Stimulated activated CD8-positive, alpha-beta memory T cell treated with anti-CD3 and anti-CD28 coated beads, Interleukin-2, amount 100 ng/mL, for 1 hour (primary cell): ENCODE results near the gene KDM2B.
"Not testable (repeated sequence)": the region's sequence is repeated elsewhere in the genome, so short reads cannot be mapped to it uniquely, and the experiment has no call there.

Experiments
- DNase-seq, 2 donors: peaks; one replicate each; pipeline ENCODE4 v3.0.0-alpha.2; 2020; ENCODE audit warnings: low read depth in 2 of 2

KDM2B gene

DNA sequence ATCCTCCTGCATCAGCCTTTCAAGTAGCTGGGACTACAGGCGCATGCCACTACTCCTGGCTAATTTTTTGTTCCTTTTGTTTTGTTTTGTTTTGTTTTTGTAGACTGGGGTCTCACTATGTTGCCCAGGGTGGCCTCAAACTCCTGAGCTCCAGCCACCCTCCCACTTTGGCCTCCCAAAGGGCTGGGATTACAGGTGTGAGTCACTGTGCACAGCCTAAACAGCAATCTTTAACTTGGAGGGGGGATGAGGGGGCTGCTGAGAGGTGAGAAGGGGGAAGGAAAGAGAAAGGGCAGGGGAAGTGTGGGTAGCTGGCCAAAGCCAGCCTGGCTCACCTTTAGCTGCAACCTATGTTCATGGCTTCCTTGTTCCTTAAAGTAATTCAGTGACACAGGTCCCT is 77.4 kb downstream of the KDM2B start:
- DNase-seq = no peak

DNA sequence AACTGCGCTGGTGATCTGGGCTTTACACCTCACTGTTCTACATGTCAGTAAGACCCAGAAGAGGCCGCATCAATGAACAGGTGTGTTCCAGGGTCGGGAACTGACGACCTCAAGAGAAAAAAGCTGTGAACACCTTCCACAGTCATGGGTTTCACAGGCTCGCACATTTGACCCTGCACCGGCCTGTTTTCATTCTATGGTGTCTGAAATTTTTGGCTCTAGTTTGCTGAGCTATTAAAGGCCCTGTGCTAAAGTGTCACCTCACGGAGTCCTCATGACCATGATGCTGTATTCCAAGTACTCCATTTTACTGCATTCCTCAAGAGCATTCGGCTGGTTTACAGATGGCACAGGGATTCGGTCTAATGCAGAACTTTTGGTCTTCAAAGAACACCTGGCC is 78.9 kb downstream of the KDM2B start:
- DNase-seq = no peak

DNA sequence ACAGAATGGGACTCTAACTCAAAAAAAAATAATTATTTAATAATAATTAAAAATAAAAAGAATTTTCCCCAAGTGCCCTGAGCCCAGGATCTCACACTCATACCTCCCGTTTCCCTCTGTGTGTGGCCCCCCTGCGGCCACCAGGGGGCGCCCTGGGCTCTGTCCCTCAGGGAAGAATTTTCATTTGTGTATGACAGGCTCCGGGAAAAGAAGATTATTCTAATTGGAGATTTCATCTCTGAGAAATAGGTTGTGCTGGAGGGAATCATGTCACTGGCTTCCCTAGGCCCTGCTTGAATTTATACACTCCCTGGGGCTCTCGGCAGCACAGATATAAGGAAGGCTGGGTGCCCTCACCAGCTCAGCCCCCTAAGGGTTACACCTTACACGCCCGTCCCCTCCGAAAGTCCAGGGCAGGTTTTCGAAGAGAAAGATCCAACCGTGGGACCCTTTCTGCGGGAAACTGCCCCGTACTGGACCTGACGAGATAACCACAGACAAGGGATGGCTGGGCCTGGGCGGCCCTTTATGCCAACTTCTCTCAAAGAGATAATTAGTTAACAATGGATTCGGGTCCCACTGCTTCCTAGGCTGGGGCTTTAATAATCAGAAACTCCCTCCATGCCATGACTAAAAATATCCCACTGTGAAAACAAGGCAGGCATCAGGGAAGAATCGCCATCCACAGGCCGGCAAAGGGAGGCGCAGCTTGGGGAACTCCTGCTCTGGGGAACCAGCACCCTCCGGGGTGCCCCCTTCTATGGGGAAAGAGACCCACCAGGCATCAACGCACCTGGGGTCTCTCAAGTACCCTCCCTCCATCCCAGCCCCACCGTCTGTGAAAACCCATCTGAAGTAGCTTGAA is 80.7 kb downstream of the KDM2B start:
- peak; percentile 48 to 59 for DNase-seq

DNA sequence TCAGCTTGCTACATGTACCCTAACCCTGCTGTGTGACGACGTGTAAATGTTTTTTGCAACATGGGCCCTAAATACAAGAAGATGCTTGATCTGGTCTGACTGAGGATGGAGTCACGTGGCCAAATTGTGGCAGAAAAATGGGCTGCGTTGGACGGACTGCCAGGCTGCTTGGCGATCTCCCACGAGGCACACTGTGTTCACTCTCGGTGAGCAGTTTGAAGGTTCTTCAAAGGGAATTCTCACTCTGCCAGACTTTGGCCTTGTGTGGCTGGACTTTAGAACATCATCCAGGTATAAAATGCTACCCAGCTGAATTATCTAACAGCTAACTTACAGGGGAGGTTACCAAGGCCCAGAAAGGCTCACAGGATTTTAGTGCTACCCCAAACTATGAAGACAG is 85.1 kb downstream of the KDM2B start:
- DNase-seq = no peak

DNA sequence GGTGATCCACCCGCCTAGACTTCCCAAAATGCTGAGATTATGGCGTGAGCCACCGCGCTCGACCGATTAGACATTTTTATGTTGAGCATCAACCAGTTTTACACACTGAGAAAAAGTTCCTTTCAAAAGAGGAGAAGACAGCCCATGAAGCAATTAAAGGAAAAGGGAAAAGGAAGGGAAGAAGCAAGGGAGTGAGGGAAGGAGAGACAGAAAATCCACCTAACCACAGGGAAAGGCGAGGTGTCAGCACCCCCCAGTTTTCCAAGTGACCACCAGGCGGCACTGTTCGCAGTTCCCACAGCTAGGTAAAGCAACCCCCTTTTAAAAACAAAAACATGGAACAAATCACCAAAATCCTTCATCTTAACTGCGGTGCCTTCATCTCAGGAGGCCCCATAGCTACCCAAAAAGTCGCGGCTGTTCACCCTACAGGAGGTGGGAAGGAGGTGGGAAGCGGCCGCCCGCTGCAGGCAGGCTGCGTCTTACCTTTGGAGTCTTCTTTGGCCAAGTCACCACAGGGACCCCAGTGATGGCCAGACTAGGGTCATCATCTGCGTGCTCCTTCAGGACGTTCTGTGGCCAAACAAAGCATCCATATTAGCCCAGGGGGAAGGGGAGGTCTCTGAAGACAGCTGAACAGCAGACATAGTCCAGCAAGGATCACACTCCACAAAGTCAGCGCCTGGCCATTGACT is 86.6 kb downstream of the KDM2B start:
- peak; percentile 19 to 44 for DNase-seq

DNA sequence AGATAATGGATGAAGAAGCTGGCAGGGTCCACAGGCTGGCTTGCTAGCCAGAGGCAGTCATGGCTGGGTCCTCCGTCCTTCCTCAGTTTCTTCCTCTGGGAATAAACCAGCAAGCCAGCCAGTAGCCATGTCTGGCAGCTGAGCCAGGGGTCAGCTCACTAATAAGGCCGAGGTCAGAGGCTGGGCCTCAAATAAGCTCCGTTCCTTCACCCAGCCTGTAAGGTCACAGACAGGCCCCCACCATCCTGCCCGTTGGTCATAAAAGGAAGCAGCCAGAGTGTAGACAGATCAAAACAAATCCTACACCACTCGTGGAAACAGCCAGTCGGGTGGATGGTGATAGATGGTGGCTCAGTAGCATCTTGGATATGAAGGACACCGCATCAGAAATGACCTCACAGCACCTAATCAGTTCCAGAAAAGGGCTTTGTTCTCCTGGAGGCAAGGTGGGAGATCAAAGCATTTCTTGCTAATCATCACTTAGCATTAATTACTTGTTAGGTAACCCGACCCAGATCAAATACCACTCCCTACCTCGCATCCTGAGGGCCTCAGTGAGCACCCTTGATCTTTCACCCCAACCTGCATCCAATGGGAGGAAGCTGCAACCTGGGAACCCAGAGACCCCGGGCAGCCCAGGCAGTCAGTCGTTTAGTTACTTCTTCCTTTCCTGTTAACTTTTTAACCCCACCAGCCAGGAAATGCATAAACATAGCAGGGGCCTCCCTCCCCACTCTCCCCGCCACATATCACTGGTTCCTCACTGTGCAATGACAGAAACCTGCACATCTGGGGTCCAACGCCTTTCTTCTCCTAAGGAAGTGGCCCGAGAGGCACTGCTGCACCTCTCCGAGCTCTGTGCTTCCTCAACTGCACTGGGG is 90.2 kb downstream of the KDM2B start:
- DNase-seq = no peak

DNA sequence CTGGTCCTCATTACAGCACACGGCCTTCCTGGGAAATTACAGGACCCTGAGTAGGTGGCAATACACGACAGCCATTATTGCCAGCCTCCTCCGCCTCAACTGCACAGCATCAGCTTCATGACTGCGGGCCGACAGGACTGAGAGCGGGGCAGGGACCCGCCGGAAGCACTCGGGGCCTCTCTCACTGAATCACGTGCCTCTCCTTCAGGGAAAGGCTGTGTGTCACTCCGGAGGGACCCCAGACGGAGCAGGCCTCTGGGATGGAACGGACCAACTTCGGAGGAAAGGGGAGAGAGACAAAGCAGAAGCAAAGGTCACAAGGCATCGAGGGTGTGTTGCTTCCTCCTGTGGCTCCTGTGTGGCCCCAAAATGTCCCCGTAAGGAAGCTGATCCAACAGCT is 90.9 kb downstream of the KDM2B start:
- DNase-seq = no peak

DNA sequence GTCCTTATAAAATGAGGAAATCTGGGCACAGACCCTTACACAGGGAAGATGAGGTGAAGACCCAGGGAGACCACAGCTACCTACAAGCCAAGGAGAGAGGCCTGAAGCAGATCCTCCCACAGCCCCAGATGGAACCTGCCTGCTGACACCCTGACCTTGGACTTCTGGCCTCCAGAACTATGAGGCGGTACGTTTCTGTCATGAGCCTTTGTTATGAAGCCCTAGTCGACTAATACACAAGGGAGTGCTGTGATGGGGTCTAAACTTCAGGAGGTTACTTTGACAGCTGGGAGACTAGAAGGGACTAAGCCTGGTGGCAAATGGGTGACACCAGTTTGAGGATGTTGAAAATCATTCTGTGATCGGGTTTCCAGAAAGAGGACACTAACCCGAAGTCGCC is 95.9 kb downstream of the KDM2B start:
- DNase-seq = no peak

DNA sequence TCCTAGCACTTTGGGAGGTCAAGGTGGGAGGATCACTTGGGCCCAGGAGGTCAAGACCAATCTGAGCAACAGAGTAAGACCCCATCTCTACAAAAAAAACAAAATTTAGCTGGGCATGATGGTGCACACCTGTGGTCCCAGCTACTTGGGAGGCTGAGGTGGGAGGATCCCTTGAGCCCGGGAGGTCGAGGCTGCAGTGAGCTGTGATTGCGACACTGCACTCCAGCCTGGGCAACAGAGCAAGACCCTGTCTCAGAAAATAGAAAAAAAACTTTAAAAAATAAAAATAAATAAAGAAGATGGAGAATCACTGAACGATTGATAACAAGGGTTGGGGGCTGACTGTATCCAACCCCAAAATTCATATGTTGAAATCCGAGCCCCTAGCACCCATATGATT is 96.3 kb downstream of the KDM2B start:
- DNase-seq = not testable (repeated sequence)

DNA sequence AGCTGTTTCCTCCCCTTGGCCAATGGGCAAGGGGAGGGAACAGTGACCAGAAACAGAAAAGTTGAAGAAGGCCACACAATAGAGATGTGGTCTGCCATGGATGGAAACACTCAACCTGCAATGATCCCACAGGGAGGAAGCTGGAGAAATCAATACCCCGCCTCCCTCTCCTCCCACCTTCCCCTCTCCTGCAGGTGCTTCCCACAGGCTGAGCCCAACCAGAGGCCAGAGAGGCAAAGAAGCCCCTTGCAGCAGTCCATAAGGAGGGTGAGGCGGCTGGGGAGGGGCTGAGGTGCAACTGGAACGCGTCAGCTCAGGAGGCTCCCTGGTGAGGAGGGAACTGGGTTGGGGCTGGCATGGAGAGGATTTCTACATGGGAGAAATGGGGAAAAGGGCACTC is 96.9 kb downstream of the KDM2B start:
- DNase-seq = no peak

DNA sequence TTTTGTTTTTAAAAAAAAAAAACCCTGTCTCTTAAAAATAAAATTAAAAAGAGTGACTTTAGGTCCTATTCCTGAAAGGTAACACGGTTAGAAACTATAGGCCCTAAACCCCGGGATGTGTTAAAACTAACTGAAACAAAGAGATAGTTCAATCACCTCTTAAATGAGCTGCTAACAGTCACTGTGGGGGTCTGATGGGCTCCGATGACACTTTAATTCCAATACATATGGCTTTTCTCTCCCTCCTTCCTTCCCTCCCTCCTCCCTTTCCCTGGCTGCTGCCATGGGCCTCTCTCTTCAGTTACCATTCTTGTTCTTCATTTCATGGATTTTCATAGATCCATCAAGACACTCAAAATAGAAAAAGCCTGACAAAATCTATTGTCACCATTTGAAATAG is 104.3 kb downstream of the KDM2B start:
- no peak for DNase-seq

DNA sequence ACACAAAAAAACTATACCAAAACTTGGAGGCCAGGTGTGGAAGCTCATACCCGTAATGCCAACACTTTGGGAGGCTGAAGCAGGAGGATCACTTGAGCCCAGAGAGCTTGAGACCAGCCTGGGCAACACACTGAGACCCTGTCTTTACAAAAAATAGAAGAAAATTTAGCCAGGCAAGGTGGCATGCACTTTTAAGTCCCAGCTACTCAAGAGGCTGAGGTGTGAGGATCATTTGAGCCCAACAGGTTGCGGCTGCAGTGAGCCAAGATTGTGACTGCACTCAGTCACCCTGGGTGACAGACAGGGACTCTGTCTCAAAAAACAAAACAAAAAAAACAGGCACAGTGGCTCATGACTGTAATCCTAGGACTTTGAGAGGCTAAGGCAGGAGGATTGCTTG is 105.5 kb downstream of the KDM2B start:
- DNase-seq = no peak

DNA sequence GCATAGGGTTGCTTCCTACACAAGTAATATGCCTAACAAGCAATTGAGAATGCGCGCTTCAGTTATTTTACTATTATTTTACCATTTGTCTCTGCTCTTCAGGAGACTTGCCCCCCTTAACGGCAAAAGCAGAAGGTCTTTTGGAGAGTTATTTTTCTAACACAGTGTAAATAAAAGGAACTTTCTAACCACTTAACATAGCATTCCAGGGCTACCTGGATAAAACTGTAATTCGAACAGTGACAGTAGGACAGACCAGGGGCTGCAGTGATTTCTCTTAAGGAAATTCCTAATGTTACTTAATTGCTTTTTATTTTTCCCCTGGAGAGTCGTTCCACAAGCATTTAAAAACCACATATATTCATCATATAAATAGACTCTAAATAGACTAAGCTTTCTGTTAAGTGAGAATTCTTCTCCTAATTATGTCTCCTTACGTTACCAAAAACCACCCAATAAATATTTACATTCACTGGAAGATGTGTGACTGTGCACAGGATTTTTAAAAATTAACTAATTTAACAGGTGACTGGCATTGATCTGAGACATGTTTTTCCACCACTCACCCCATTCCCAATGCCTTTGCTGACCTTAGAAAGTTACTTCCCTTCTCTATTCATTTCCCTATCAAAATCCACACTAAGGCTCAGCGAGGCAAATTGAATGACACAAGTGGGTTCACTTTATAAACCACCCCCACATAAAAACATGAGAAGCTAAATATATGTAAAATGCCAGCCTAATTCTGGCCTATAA is 108.5 kb downstream of the KDM2B start:
- DNase-seq = no peak

DNA sequence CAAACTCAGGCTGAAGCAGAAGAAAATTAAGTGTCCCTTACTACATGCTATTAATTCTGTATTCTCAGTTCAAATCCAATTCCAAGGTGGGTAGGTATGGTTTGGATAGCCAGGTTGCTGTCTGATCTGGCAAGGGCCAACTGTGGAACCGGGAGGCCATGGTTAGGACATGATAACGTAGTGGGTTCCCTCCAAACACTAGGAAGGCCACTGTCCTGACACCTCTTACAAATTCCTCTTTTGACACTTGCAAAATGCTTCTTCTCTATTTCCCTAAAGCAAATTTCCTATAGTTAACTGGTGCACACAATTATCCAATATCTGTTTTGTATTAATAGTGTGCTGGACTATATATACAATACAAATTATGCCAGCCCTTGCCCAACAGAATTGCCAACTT is 110.1 kb downstream of the KDM2B start:
- DNase-seq = no peak

DNA sequence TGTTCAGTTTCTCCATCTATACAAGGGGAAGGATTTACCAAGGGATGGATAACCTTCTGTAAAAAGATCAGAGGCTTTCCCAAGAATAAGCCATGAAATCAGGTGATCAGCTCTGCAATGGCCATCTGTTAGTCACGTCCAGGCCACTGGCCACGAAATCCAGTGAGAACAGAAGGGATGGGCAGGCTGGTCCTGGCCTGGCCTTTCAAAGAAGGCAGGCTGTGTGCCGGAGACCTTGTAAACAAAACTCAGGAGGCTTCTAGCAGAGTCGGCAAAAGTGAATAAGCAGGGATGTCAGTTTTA is 112.4 kb downstream of the KDM2B start:
- no peak for DNase-seq

DNA sequence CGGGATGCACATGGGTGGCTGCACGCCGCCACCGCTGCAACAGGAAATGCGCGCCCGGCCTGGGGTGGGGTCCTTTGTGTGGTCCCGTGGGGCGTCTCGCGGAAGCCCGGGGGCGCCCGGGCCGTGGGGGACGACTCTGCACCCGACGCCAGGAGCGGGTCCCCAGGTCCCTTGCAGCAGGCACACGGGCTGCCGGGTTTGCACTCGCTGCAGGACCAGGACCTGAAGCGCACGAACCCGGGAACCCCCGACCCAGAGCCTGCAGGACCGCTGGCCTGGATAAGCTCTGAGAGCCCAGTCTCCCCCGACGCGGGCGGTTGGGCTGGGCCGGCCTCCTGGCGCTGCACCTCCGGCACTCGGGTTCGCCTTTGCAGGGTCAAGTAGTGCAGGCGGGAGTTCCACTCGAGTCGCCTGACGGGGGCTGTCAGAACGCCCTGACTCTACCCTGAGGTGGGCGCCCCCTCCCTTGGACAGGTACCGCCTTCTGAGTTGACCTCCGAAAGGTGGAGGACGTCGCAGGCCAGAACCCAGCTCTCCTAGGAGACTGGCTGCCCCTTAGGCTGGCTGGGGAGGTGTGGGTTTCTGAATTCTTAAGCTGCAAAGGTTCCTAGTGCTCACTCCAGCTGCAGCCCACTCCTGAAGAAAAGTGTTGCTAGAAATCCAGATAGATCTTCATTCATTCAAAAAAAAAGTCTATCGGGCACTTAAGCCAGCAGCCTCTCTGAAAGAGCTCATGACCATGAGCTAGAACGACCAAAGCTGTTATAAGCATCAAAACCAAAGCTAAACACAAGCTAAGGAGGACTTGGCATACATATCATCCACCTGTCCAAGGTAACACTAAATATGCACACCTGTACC is 113.0 kb downstream of the KDM2B start:
- no peak for DNase-seq

DNA sequence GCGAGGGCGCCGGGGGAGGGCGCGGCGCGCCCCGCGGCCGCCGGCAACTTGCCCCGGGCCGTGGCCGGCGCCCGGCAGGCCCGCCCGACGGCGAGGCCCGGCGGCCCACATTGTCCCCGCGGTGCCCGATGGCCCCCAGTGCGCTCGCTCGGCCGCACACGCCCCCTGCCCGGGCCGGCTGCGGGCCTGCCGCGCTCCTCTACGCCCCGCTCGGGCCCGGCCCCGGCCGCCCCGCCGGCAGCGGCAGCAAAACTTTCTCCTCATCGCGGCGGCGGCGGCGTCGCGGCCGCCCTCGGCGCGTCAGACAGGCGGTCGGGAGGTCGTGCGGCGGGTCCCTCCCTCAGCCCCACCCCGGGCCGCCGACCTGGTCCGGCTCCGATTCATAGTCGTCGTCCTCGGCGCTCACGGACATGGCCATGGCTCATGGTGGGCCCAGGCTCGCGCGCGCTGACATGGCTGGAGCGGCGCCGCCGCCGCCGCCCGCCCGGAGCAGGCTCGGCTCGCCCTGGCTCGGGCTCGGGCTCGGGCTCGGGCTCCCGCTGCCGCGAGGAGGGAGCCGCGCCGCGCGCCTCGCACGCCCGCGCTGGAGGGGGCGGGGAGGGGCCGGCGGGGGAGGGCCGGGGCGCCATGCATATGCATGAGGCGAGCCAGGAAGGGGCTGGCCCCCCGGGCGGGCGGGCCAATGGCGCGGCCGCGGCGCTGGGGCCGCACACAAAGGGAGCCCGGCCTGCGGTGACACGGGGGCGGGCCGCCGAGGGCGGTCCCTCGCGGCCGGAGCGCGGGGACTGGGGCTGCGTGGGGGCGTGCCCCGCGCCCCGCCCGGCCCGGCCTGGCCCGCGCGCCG is 113.8 kb downstream of the KDM2B start:
- DNase-seq = peak; percentile 70 to 81

DNA sequence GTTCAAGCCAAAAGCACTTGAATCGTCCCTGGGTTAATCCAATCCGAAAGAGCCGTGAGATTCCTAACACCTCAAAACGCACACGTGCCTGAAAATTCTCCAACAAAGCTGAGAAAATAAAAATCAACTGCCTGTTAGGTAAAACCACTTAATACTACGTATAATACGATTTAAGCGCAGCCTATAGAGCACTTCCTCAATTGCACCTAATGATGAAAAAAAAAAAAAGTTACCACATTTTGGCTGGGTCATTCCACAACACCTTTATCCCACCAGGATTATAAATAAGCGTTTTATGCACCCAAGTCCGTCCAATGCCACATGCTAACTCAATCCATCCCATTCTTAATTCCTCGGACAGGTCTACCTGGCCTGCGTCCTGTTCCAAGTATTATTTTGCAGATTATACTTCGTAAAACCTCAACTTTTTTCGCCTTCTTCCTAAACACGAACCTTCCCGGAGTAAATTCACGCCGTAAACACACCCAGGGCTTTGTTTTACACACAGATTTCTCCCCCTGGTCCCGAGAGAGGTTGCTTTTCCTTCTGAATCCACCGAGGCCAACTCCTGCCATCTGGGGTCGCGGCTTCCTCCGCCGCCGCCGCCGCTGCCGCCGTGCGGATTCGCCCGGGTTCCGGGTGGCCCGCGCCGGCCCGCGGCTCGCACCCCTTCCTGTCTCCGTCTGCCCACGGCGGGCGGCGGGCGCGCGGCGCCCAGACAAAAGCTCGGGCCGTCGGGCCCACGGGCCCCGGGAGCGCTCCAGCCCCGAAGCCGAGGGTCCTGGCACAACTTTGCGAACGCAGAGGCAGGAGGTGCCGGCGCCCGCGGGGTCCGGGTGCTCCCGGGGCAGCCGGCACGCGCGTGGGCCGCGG is 114.7 kb downstream of the KDM2B start:
- peak in 1 of 2 donors; percentile 21 for DNase-seq

DNA sequence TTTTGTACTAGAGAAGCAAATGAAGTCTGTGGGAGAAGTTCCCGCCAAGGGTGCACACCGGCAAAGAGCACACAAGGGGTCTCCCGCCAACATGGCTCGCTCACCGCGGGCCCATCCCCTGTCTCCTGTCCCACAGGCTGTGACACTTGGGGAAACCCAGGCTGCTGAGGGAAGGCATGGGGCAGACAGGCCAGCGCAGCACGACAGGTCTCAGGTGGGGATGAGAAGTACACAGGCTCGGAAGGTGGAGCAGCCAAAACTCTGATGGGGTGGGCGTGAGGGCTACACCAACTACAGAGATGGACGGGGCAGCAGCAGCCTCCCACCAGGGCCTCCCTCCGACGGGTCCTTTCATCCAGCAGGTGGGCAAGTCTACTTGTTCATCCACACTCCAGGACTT is 116.5 kb downstream of the KDM2B start:
- no peak for DNase-seq
